HG02970 (cell line): ENCODE results near the gene TNNC1.

Experiments used
- ATAC-seq: cut with Tn5 transposase; IDR thresholded peaks from one replicate; pipeline ENCODE4 v1.9.1; 2021; ENCODE audit warnings: mild to moderate bottlenecking, moderate library complexity, moderate number of reproducible peaks; ENCODE audit not compliant: unreplicated experiment, low FRiP score

Gene TNNC1

GRCh38 chr3:52402706-52403270 lies 51.1 kb downstream of the TNNC1 start:
- no peak for ATAC-seq

DNA sequence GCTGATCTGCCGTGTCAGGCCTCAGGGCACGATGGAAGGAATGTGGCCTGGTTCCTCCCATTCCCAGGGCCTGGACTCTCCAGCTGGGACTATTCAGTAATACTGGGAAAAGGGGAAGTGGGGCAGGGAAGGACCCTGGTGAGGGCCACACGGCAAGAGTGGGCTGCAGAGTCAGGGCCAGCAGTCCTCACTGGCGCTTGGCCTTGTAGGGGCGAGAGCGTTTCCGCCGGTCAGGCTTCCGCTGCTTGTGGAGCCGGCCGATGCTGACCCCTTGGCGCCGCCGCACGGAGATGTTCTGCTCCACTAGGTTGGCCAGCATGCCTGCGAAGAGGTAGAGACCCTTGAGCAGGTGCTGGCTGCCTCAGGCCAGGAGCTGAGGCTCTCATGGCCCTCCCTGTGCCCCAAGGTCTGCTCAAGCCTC lies 51.7 kb downstream of the TNNC1 start:
- no peak for ATAC-seq

DNA sequence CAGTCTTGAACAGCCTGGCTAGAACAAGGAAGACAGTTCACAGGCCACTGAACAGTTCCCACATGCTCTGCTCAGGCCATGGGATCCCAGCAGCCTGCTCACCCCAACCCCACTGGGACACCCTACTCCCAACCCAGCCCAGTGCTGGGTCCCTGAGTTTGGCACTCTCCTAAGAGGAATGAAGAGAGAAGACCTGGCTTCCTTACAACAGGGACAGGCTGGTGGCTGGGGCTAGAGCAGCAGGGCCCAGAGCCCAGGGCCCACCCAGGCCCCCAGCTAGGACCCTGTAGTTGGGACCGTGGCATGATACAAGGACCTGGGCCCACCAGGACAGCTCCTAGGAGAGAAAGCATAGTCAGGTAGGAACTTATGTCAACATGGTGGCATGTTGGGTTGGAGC lies 52.3 kb downstream of the TNNC1 start:
- ATAC-seq: no peak
